ENCODE measurements around the gene SNX30. TPM values are rescaled to one million over a fixed set of nuclear protein-coding genes. Genes with fewer than 3 reads are reported as not detected.

The SNX30 gene
- total RNA-seq, 1 donor from 2014 or later: 7.9 TPM

DNA sequence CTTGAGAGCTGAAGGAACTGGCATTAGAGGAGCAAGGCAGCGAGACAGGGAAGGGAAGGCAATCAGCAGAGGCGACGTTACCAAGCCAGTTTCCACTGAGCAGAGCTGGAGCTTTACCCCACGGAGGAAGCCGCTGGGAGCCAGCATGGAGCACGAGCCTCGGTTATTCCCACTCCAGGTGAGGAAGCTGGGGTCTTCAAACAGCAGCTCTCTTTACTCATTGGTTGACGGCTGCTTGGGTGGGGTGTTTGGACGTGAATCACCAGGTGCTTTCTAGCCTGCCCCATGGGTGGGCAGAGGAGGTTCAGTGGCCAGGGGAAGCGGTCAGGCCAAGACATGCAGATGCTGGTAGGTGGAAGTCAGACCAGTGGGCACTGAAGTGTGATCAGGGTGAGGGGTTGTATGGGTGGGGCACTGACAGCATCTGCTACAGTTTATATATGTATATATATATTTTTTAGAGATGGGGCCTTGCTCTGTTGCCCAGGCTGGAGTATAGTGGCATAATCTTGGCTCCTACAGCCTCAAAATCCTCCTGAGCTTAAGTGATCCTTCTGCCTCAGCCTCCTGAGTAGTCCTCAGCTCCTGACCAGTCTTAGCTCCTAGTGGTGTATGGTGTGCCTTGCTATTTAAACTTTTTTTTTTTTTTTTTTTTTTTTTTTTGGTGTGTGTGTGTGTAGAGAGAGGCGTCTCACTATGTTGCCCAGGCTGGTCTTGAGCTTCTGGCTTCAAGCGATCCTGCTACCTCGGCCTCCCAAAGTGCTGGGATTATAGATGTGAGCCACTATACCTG lies 12.4 kb downstream of the SNX30 start:
- Histone ChIP-seq H3K4me1 (peaks cover 12% of the 10 kb centered on the region), H3K4me3 (no peak overlapping the region), H3K36me3 (no peaks in the 10 kb centered on the region), H3K27ac (no peak overlapping the region), H3K9me3 (no peaks in the 10 kb centered on the region), H3K27me3 (no peaks in the 10 kb centered on the region)
- intact Hi-C loops (cut with DNase I): no loop called here
- DNase-seq (ENCODE audit: extremely low spot score in 2 of 2): no peak
- TF ChIP-seq POLR2A (IDR thresholded peaks at IDR 0.05) (no peak), POLR2AphosphoS5 (IDR thresholded peaks at IDR 0.05; ENCODE audit: insufficient read depth in 1 of 2, low read depth in 1 of 2) (no peak)
- TF ChIP-seq, protein P1, sequence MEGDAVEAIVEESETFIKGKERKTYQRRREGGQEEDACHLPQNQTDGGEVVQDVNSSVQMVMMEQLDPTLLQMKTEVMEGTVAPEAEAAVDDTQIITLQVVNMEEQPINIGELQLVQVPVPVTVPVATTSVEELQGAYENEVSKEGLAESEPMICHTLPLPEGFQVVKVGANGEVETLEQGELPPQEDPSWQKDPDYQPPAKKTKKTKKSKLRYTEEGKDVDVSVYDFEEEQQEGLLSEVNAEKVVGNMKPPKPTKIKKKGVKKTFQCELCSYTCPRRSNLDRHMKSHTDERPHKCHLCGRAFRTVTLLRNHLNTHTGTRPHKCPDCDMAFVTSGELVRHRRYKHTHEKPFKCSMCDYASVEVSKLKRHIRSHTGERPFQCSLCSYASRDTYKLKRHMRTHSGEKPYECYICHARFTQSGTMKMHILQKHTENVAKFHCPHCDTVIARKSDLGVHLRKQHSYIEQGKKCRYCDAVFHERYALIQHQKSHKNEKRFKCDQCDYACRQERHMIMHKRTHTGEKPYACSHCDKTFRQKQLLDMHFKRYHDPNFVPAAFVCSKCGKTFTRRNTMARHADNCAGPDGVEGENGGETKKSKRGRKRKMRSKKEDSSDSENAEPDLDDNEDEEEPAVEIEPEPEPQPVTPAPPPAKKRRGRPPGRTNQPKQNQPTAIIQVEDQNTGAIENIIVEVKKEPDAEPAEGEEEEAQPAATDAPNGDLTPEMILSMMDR (IDR thresholded peaks at IDR 0.05): no peak

DNA sequence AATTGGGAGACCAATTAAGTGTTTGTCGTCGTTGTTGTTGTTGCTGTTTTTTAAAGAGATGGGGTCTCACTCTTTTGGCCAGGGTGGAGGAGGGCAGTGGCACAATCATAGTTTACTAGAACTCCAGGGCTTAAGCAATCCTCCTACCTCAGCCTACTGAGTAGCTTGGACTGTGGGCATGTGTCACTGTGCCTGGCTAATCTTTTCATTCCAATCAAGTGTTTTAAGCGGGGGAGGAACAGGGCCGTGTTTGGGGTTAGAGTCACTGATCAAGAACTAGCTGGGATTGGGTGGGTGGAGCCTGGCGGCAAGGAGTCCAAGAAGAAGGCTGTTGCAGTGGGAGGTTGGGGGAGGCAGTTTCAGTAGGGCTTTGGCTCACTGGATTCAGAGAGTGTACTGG lies 13.8 kb downstream of the SNX30 start:
- Histone ChIP-seq H3K9me3 (no peaks in the 10 kb centered on the region), H3K4me3 (no peak overlapping the region), H3K27ac (no peak overlapping the region), H3K27me3 (no peaks in the 10 kb centered on the region), H3K4me1 (peaks cover 12% of the 10 kb centered on the region), H3K36me3 (no peaks in the 10 kb centered on the region)
- intact Hi-C loops (cut with DNase I): no loop called here
- TF ChIP-seq POLR2A (IDR thresholded peaks at IDR 0.05): no peak
- no peak for TF ChIP-seq POLR2AphosphoS5 (IDR thresholded peaks at IDR 0.05; ENCODE audit: insufficient read depth in 1 of 2, low read depth in 1 of 2)
- TF ChIP-seq, protein P1 (IDR thresholded peaks at IDR 0.05): no peak
- no peak for DNase-seq (ENCODE audit: extremely low spot score in 2 of 2)

DNA sequence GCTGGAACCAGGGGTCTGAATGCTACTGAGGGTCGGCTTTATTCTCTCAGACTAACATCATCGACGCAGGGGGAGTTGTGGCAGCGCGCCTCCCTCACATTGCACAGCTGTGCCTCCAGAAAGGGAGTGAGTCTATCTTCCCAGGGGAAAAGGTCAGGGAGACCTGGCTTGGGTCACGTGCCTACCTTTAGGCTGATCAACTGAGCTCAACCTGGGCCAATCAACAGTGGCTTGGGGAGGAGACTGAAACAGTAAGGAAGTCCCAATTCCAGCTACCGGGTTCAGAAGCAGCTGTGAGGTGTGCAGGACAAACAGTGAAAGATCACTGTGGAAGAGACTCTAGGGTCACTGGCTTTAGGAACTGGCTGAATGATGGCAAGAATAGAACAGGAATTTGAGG lies 14.3 kb downstream of the SNX30 start:
- no peaks in the 10 kb centered on the region for H3K9me3 ChIP-seq
- H3K4me3 ChIP-seq: no peak overlapping the region
- intact Hi-C loops (cut with DNase I): no loop called here
- H3K36me3 ChIP-seq: no peaks in the 10 kb centered on the region
- no peak for DNase-seq (ENCODE audit: extremely low spot score in 2 of 2)
- TF ChIP-seq POLR2AphosphoS5 (IDR thresholded peaks at IDR 0.05; ENCODE audit: insufficient read depth in 1 of 2, low read depth in 1 of 2) (no peak), POLR2A (IDR thresholded peaks at IDR 0.05) (no peak)
- TF ChIP-seq, protein P1 (IDR thresholded peaks at IDR 0.05): no peak
- H3K27me3 ChIP-seq: no peaks in the 10 kb centered on the region
- H3K4me1 ChIP-seq: peaks cover 12% of the 10 kb centered on the region
- H3K27ac ChIP-seq: no peak overlapping the region

DNA sequence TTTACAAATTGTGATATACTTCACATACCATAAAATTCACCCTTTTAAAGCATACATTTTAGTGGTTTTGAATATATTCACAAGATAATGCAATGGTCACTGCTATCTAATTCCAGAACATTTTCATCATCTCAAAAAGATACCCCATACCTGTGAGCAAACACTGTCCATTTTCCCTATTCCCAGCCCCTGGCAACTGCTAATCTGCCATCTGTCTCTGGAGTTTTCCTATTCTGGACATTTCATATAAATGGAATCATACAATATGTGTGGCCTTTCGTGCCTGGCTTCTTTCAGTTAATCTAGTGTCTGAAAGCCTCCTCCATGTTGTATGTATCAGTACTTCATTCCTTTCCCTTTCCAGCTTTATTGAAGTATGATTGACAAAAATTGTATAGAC lies 14.7 kb downstream of the SNX30 start:
- intact Hi-C loops (cut with DNase I): no loop called here

More for the DNA sequence above, 14.7 kb downstream of the SNX30 start:
- no peak for DNase-seq (ENCODE audit: extremely low spot score in 2 of 2)
- Histone ChIP-seq H3K27me3 (no peaks in the 10 kb centered on the region), H3K9me3 (no peaks in the 10 kb centered on the region), H3K36me3 (no peaks in the 10 kb centered on the region), H3K4me1 (peaks cover 12% of the 10 kb centered on the region), H3K4me3 (no peak overlapping the region), H3K27ac (no peak overlapping the region)
- TF ChIP-seq, protein P1 (IDR thresholded peaks at IDR 0.05): no peak
- TF ChIP-seq POLR2A (IDR thresholded peaks at IDR 0.05): no peak
- TF ChIP-seq POLR2AphosphoS5 (IDR thresholded peaks at IDR 0.05; ENCODE audit: insufficient read depth in 1 of 2, low read depth in 1 of 2): no peak

All from vagina (tissue), 2 donors.